T-cell (primary cell): ENCODE results near the gene PLXNA3. TPM values are rescaled to one million over a fixed set of nuclear protein-coding genes. Genes with fewer than 3 reads are reported as not detected.

ENCODE experiments used
- ATAC-seq, 4 experiments: fragments of 200-7000 bp in 3 of 4; fragments of 150-1000 bp in 1 of 4; cut with Tn5 transposase; replicated peaks in 1 of 4; 1 replicate in 3 of 4; 2 replicates in 1 of 4; pipeline ENCODE4 v1.10.0; 2021; ENCODE audit warnings: moderate library complexity in 3 of 4, mild to moderate bottlenecking in 2 of 4, moderate number of reproducible peaks in 1 of 4
- CTCF ChIA-PET, 2 donors: fragments of 300-600 bp; sonication (Branson Sonifier 250); formaldehyde crosslinking; loops; one replicate each; lab custom pipeline; 2022; ENCODE audit warnings: antibody characterized with exemption in 2 of 2; lab: Charles Lee
- POLR2A ChIA-PET, 2 donors: fragments of 300-600 bp; sonication (Branson Sonifier 250); formaldehyde crosslinking; loops; one replicate each; lab custom pipeline; 2022; ENCODE audit warnings: antibody characterized with exemption in 2 of 2; lab: Charles Lee
- DNase-seq, 35 experiments: peaks; one replicate each; pipeline versions ENCODE4 v3.0.0 to v3.0.0-alpha.2; 2013 to 2023
- H3K27ac ChIP-seq: one replicate; pipeline ENCODE4 v1.5.1; 2013; ENCODE audit warnings: low read length
- H3K27me3 ChIP-seq, 2 experiments: replicated peaks in 1 of 2; 1 replicate in 1 of 2; 2 replicates in 1 of 2; pipeline versions ENCODE4 v1.6.1 to v1.7.0; 2013; ENCODE audit warnings: low read length in 1 of 2, mixed read lengths in 1 of 2; ENCODE audit not compliant: control insufficient read depth in 2 of 2, insufficient read depth in 2 of 2; ENCODE audit errors: extremely low read depth in 1 of 2
- H3K36me3 ChIP-seq, 2 donors: 1 replicate in 1 of 2; 2 replicates in 1 of 2; pipeline versions ENCODE4 v1.6.1 to v1.7.0; 2013; ENCODE audit warnings: low read length in 1 of 2; ENCODE audit not compliant: control insufficient read depth in 2 of 2, insufficient read depth in 1 of 2; ENCODE audit errors: extremely low read depth in 1 of 2
- H3K4me1 ChIP-seq, 2 experiments: 1 replicate in 1 of 2; 2 replicates in 1 of 2; pipeline versions ENCODE4 v1.6.1 to v1.7.0; 2013; ENCODE audit warnings: low read length in 2 of 2, mixed read lengths in 1 of 2; ENCODE audit not compliant: insufficient read depth in 2 of 2, control insufficient read depth in 1 of 2; ENCODE audit errors: extremely low read depth in 1 of 2
- H3K4me3 ChIP-seq, 2 donors: 1 replicate in 1 of 2; 2 replicates in 1 of 2; pipeline versions ENCODE4 v1.5.1 to v1.7.0; 2013; ENCODE audit warnings: mild to moderate bottlenecking in 2 of 2, low read length in 1 of 2, moderate library complexity in 1 of 2; ENCODE audit not compliant: control insufficient read depth in 1 of 2; ENCODE audit errors: extremely low read depth in 1 of 2
- H3K9me3 ChIP-seq: 2 replicates; pipeline ENCODE4 v1.7.0; 2013
- H3K27ac Mint-ChIP-seq, 2 donors: one replicate each; pipeline ENCODE4 v1.8.0; 2020 to 2021; ENCODE audit warnings: mild to moderate bottlenecking in 2 of 2, mixed read lengths in 2 of 2
- H3K27me3 Mint-ChIP-seq, 2 donors: one replicate each; pipeline ENCODE4 v1.8.0; 2021 to 2022; ENCODE audit warnings: mixed read lengths in 2 of 2
- H3K36me3 Mint-ChIP-seq: one replicate; pipeline ENCODE4 v1.8.0; 2021; ENCODE audit warnings: mixed read lengths
- H3K4me1 Mint-ChIP-seq, 3 donors: one replicate each; pipeline ENCODE4 v1.8.0; 2020 to 2022; ENCODE audit warnings: mixed read lengths in 3 of 3, mild to moderate bottlenecking in 1 of 3
- H3K4me3 Mint-ChIP-seq, 3 donors: one replicate each; pipeline ENCODE4 v1.8.0; 2020 to 2022; ENCODE audit warnings: mild to moderate bottlenecking in 3 of 3, mixed read lengths in 3 of 3, moderate library complexity in 3 of 3
- H3K9me3 Mint-ChIP-seq, 3 donors: one replicate each; pipeline ENCODE4 v1.8.0; 2020 to 2022; ENCODE audit warnings: mixed read lengths in 3 of 3
- WGBS: methylation state at CpG from one replicate; pipeline ENCODE4 v1.1.5; 2013; ENCODE audit warnings: missing lambda C conversion rate; ENCODE audit not compliant: insufficient coverage; 5-methylcytosine and 5-hydroxymethylcytosine counted together
- total RNA-seq, 35 experiments: library from RNA in 6 of 35; stranded (reverse) in 6 of 35; fragments of 120-200 nt in 1 of 35; gene quantifications; one replicate each; pipeline versions ENCODE4 v1.2.1 to v1.2.4 and lab custom pipeline; 2013 to 2026

Gene PLXNA3
- total RNA-seq, 5 donors from 2014 or later (not counting 1 experiment from before 2014, with no cell fraction given) = 48.1 to 87.0 (median 72.9) TPM

DNA sequence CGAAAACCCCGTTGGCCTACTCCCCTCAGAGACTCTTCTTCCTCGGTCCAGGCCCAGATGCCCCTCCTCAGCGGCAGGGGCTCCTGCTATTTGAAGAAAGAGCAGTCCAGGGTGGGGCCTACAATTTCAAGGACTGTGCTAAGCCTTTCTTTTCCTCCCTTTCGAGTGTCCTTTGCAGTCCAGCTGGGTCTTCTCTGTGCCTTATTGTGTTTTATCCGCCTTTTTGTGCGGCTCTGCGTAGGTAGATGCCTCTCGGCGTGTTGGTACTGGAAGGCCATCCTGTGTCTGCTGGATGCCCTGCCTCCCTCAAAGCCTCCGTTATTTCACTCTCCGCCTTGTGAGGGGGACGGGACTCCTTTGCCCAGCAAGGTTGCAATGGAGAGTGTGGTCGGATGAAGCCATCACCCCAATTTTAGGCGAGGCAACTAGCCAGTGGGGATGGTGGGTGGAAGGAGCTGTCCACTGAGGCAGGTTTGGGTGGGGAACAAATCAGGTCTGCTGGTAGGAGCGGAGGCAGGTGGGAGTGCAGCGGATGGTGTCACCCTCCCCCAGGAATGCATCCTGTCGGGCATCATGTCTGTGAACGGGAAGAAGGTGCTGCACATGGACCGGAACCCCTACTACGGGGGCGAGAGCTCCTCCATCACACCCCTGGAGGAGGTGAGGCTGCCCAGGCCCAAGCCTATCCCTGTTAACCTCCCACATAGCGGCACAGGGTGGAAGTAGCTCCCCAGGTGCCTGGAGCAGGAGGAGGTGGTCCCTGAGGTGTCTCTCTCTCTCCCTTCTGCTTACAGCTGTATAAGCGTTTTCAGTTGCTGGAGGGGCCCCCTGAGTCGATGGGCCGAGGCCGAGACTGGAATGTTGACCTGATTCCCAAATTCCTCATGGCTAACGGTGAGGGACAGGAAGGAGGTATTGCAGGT is 19.8 kb upstream of the PLXNA3 start:
- CTCF ChIA-PET = no interaction called here
- Histone ChIP-seq H3K36me3 (peaks cover 0 to 33% of the 10 kb centered on the region in 2 donors), H3K9me3 (no peaks in the 10 kb centered on the region), H3K4me3 (peak overlapping the region; percentile 50 to 59), H3K27me3 (no peaks in the 10 kb centered on the region), H3K27ac (peak overlapping the region; percentile 38), H3K4me1 (peaks cover 0 to 49% of the 10 kb centered on the region in 2 experiments)
- ATAC-seq (no peak), DNase-seq (no peak)
- POLR2A ChIA-PET = interaction anchor here in 1 of 2 donors (0.5 kb wide), 1 partner anchor 49 kb away, joined by 3 read pairs; no protein-coding TSS in a partner anchor
- Mint-ChIP-seq H3K4me3 (peak overlapping the region; percentile 81 to 85 (median 81)), H3K36me3 (peaks cover 7% of the 10 kb centered on the region), H3K9me3 (no peaks in the 10 kb centered on the region), H3K27ac (peak overlapping the region; percentile 78 to 87), H3K4me1 (peaks cover 25 to 38% (median 25%) of the 10 kb centered on the region in 3 donors), H3K27me3 (peaks cover 0 to under 1% of the 10 kb centered on the region in 2 donors)
- 27% methylated on average over 2 of the region's 28 CpGs for WGBS

- no peak for DNase-seq
- ATAC-seq = no peak
- Histone ChIP-seq H3K27ac (no peak overlapping the region), H3K36me3 (peaks cover 0 to 29% of the 10 kb centered on the region in 2 donors), H3K4me3 (no peak overlapping the region), H3K27me3 (no peaks in the 10 kb centered on the region), H3K4me1 (peaks cover 0 to 59% of the 10 kb centered on the region in 2 experiments), H3K9me3 (no peaks in the 10 kb centered on the region)
- peak overlapping the region in 1 of 2 donors; percentile 66 for H3K27ac Mint-ChIP-seq
- POLR2A ChIA-PET = no interaction called here
- no peak overlapping the region for H3K4me3 Mint-ChIP-seq
- WGBS = 98% methylated on average over 8 of the region's 18 CpGs
- H3K27me3 Mint-ChIP-seq = no peaks in the 10 kb centered on the region
- peaks cover 28 to 43% (median 30%) of the 10 kb centered on the region in 3 donors for H3K4me1 Mint-ChIP-seq
- CTCF ChIA-PET = no interaction called here
- no peaks in the 10 kb centered on the region for H3K9me3 Mint-ChIP-seq
- peaks cover 3% of the 10 kb centered on the region for H3K36me3 Mint-ChIP-seq
Observed at GRCh38 chrX:154439841-154440240, 18.2 kb upstream of the PLXNA3 start.

DNA sequence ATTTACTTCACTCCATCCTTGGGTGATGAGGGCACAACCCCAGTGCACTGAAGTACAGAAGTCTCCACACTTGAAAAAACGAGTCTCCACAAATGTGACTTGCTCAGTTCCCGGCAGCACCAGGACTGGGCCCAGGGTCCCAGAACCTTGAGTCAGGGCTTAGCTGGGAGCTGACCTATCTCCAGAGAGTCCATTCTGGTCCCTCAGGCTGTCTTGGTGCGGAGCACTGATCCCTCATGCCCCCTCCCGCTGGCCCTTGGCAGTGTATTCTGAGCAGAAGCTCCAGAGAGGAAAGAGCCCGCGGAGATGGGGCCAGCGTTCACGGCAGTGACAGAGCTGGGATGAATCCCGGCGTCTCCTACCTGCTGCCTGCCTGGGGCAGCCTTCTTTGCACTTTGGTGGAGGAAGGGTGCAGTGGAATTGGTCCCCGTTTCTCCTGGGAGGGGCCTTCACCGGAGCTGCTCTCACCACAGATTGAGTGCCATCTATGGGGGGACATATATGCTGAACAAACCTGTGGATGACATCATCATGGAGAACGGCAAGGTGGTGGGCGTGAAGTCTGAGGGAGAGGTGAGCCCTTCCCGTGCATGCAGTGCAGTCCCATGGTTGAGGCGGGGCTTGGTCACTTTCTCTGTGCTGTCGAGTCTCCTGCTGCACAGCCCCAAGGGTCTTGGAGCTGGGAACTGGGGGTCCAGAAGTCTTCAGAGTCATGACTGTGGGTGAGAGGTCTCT is 17.3 kb upstream of the PLXNA3 start:
- ATAC-seq (no peak), DNase-seq (no peak)
- 90% methylated on average over 4 of the region's 17 CpGs for WGBS
- peaks cover 3% of the 10 kb centered on the region for H3K36me3 Mint-ChIP-seq
- ChIA-PET CTCF (interaction anchor here in 1 of 2 donors (0.6 kb wide), 1 partner anchor 42 kb away, joined by 4 read pairs; no protein-coding TSS in a partner anchor), POLR2A (no interaction called here)
- H3K27me3 ChIP-seq = no peaks in the 10 kb centered on the region
- no peak overlapping the region for H3K27ac ChIP-seq
- peak overlapping the region; percentile 39 to 66 for H3K27ac Mint-ChIP-seq
- peak overlapping the region in 1 of 3 donors; percentile 17 for H3K4me3 Mint-ChIP-seq
- H3K9me3 ChIP-seq = no peaks in the 10 kb centered on the region
- H3K4me3 ChIP-seq = no peak overlapping the region
- H3K9me3 Mint-ChIP-seq = no peaks in the 10 kb centered on the region
- no peaks in the 10 kb centered on the region for H3K27me3 Mint-ChIP-seq
- H3K36me3 ChIP-seq = peaks cover 0 to 23% of the 10 kb centered on the region in 2 donors
- H3K4me1 ChIP-seq = peaks cover 0 to 68% of the 10 kb centered on the region in 2 experiments
- H3K4me1 Mint-ChIP-seq = peaks cover 28 to 45% (median 30%) of the 10 kb centered on the region in 3 donors

DNA sequence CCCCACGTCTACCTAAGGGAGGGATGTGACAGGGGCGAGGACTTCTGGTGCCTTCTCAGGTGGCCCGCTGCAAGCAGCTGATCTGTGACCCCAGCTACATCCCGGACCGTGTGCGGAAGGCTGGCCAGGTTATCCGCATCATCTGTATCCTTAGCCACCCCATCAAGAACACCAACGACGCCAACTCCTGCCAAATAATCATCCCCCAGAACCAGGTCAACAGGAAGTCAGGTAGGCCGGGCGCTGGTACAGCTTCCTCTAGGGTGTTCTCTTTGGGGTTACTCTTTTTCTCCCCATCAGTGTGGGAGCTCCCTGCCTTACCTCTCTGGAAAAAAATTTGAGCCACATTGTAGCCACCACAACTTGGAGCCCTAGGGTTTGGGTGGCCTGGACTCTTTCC is 16.5 kb upstream of the PLXNA3 start:
- H3K4me1 Mint-ChIP-seq = peaks cover 23 to 44% (median 26%) of the 10 kb centered on the region in 3 donors
- H3K4me1 ChIP-seq = peaks cover 0 to 62% of the 10 kb centered on the region in 2 experiments
- peak overlapping the region; percentile 72 to 79 for H3K27ac Mint-ChIP-seq
- no peak overlapping the region for H3K4me3 Mint-ChIP-seq
- no peaks in the 10 kb centered on the region for H3K27me3 ChIP-seq
- no peaks in the 10 kb centered on the region for H3K36me3 Mint-ChIP-seq
- peaks cover 0 to 23% of the 10 kb centered on the region in 2 donors for H3K36me3 ChIP-seq
- CTCF ChIA-PET = no interaction called here
- peak in 1 of 35 experiments; percentile 29 for DNase-seq
- no peak overlapping the region for H3K4me3 ChIP-seq
- 20% methylated on average over 1 of the region's 11 CpGs for WGBS
- H3K27ac ChIP-seq = peak overlapping the region; percentile 12
- no peak for ATAC-seq
- H3K9me3 ChIP-seq = no peaks in the 10 kb centered on the region
- H3K9me3 Mint-ChIP-seq = no peaks in the 10 kb centered on the region
- no peaks in the 10 kb centered on the region for H3K27me3 Mint-ChIP-seq
- POLR2A ChIA-PET = no interaction called here

- no peak overlapping the region for H3K4me3 ChIP-seq
- H3K27ac Mint-ChIP-seq = peak overlapping the region; percentile 72 to 79
- no peaks in the 10 kb centered on the region for H3K27me3 ChIP-seq
- H3K27me3 Mint-ChIP-seq = no peaks in the 10 kb centered on the region
- no peaks in the 10 kb centered on the region for H3K9me3 Mint-ChIP-seq
- ATAC-seq (no peak), DNase-seq (no peak)
- H3K4me1 Mint-ChIP-seq = peaks cover 23 to 47% (median 29%) of the 10 kb centered on the region in 3 donors
- peaks cover 0 to 62% of the 10 kb centered on the region in 2 experiments for H3K4me1 ChIP-seq
- H3K36me3 ChIP-seq = peaks cover 0 to 23% of the 10 kb centered on the region in 2 donors
- ChIA-PET POLR2A (no interaction called here), CTCF (no interaction called here)
- H3K36me3 Mint-ChIP-seq = no peaks in the 10 kb centered on the region
- no peaks in the 10 kb centered on the region for H3K9me3 ChIP-seq
- peak overlapping the region in 1 of 3 donors; percentile 47 for H3K4me3 Mint-ChIP-seq
- no peak overlapping the region for H3K27ac ChIP-seq
- WGBS = 71% methylated on average over 4 of the region's 21 CpGs
Observed at GRCh38 chrX:154441984-154442707, 15.9 kb upstream of the PLXNA3 start.
